Measurements from ENCODE around the gene SDF2L1. TPM values are rescaled to one million over a fixed set of nuclear protein-coding genes. Genes with fewer than 3 reads are reported as not detected.

Gene SDF2L1
- polyA plus RNA-seq, 3 donors: 31.7 to 46.2 (median 44.7) TPM

- no peak overlapping the region for H3K9ac ChIP-seq (ENCODE audit: insufficient read depth, low read length, poor library complexity, severe bottlenecking)
- Mint-ChIP-seq H3K4me1 (peaks cover 24% of the 10 kb centered on the region), H3K27me3 (ENCODE audit: low read depth in 3 of 3) (peaks cover 0 to 2% (median 0%) of the 10 kb centered on the region in 3 donors), H3K4me3 (no peak overlapping the region), H3K27ac (peak overlapping the region in 1 of 7 donors; percentile 21), H3K36me3 (peaks cover 69 to 77% of the 10 kb centered on the region in 2 donors), H3K9me3 (peaks cover 0 to 3% (median 2%) of the 10 kb centered on the region in 7 donors)
- no peaks in the 10 kb centered on the region for H3K27me3 ChIP-seq (ENCODE audit: control insufficient read depth in 2 of 2, insufficient read depth in 2 of 2, low read length in 2 of 2)
- intact Hi-C loops (cut with micrococcal nuclease): no loop called here
- H3K4me3 ChIP-seq (replicated peaks in 1 of 3; ENCODE audit: low read depth in 2 of 3, low read length in 3 of 3): no peak overlapping the region
- H3K36me3 ChIP-seq (replicated peaks in 1 of 2; ENCODE audit: control insufficient read depth in 1 of 2, insufficient read depth in 2 of 2, low read length in 2 of 2): peaks cover 60 to 73% of the 10 kb centered on the region in 2 donors
- no peaks in the 10 kb centered on the region for H3K9me3 ChIP-seq (replicated peaks in 1 of 2; ENCODE audit: control insufficient read depth in 1 of 2, insufficient read depth in 1 of 2, low read length in 2 of 2)
- H3K79me2 ChIP-seq (ENCODE audit: insufficient read depth, low read length): peaks cover 41% of the 10 kb centered on the region
- H3K27ac ChIP-seq (ENCODE audit: low read depth in 1 of 2, low read length in 2 of 2): no peak overlapping the region
- H4K20me1 ChIP-seq (ENCODE audit: insufficient read depth, low read length): peaks cover 37% of the 10 kb centered on the region
- no peak for TF ChIP-seq CTCF (IDR thresholded peaks at IDR 0.05)
- H2AFZ ChIP-seq (ENCODE audit: insufficient read depth, low read depth, low read length, poor library complexity, severe bottlenecking): no peak overlapping the region
- no peak for DNase-seq
- WGBS (ENCODE audit: insufficient coverage): 20% methylated on average over 1 of the region's 6 CpGs
- no peak overlapping the region for H3K4me2 ChIP-seq (replicated peaks; ENCODE audit: extremely low read depth, low read length, poor library complexity, severe bottlenecking)
- peaks cover 0 to 2% of the 10 kb centered on the region in 2 donors for H3K4me1 ChIP-seq (ENCODE audit: control insufficient read depth in 1 of 2, insufficient read depth in 2 of 2, low read length in 2 of 2)
These were observed 30.1 kb downstream of the SDF2L1 start for GRCh38 chr22:21672107-21672629.

DNA sequence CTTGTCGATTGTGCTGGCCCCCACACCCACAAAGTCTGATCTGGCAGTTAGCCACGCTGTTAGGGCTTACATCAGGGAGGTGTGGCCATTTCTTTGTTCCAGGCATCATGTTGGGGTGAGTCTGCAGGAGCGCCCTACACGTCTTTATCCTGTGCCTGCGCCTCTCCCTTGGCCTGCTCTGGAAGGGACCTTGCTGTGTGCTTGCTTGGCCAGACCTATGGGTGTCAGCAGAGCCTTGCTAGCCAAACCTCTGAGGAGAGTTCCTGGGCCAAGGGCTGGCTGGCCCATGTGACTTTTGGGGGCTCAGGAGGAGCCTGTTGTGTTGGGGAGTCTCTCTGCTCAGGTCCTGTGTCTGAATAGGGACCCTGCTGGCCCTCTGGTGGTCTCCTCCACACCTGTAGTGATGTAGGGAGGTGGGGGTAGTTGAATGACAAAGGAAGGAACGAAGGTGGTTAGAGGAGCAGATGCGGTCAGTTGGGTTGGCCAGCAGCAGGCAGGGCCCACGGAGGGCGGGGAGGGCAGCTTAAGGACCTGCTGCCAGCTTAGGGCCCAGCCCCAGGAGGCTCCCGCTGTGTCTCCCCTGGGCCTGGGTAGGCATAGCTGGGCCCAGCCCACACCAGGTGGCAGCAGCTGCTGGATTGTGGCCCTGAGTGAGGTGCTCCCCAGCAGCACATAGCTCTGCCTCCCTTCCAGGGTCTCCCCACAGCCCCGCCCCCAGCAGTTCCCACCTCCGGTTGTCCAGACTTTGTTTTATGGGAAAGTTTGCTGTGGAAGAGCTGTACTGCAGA, 31.6 kb downstream of the SDF2L1 start:
- H3K4me3 ChIP-seq (replicated peaks in 1 of 3; ENCODE audit: low read depth in 2 of 3, low read length in 3 of 3): no peak overlapping the region
- no peak overlapping the region for H2AFZ ChIP-seq (ENCODE audit: insufficient read depth, low read depth, low read length, poor library complexity, severe bottlenecking)
- H3K4me1 Mint-ChIP-seq: peaks cover 16% of the 10 kb centered on the region
- peaks cover 30% of the 10 kb centered on the region for H3K79me2 ChIP-seq (ENCODE audit: insufficient read depth, low read length)
- peaks cover 0 to 2% (median 0%) of the 10 kb centered on the region in 3 donors for H3K27me3 Mint-ChIP-seq (ENCODE audit: low read depth in 3 of 3)
- no peak overlapping the region for H3K4me3 Mint-ChIP-seq
- peak overlapping the region in 2 of 7 donors; percentile 50 to 57 for H3K27ac Mint-ChIP-seq
- no peaks in the 10 kb centered on the region for H3K27me3 ChIP-seq (ENCODE audit: control insufficient read depth in 2 of 2, insufficient read depth in 2 of 2, low read length in 2 of 2)
- DNase-seq: no peak
- TF ChIP-seq CTCF (IDR thresholded peaks at IDR 0.05): no peak
- H3K9me3 Mint-ChIP-seq: peaks cover 0 to 3% (median 2%) of the 10 kb centered on the region in 7 donors
- H4K20me1 ChIP-seq (ENCODE audit: insufficient read depth, low read length): peaks cover 37% of the 10 kb centered on the region
- no peaks in the 10 kb centered on the region for H3K9me3 ChIP-seq (replicated peaks in 1 of 2; ENCODE audit: control insufficient read depth in 1 of 2, insufficient read depth in 1 of 2, low read length in 2 of 2)
- H3K4me2 ChIP-seq (replicated peaks; ENCODE audit: extremely low read depth, low read length, poor library complexity, severe bottlenecking): no peak overlapping the region
- no peaks in the 10 kb centered on the region for H3K4me1 ChIP-seq (ENCODE audit: control insufficient read depth in 1 of 2, insufficient read depth in 2 of 2, low read length in 2 of 2)
- intact Hi-C loops (cut with micrococcal nuclease): no loop called here
- H3K36me3 ChIP-seq (replicated peaks in 1 of 2; ENCODE audit: control insufficient read depth in 1 of 2, insufficient read depth in 2 of 2, low read length in 2 of 2): peaks cover 66 to 77% of the 10 kb centered on the region in 2 donors
- peaks cover 82 to 93% of the 10 kb centered on the region in 2 donors for H3K36me3 Mint-ChIP-seq
- WGBS (ENCODE audit: insufficient coverage): 100% methylated on average over 10 of the region's 12 CpGs
- no peak overlapping the region for H3K27ac ChIP-seq (ENCODE audit: low read depth in 1 of 2, low read length in 2 of 2)
- H3K9ac ChIP-seq (ENCODE audit: insufficient read depth, low read length, poor library complexity, severe bottlenecking): no peak overlapping the region

Data from CD14-positive monocyte (primary cell).